ENCODE results near the gene OPRD1. TPM values are rescaled to one million over a fixed set of nuclear protein-coding genes. Genes with fewer than 3 reads are reported as not detected.
"Not testable (repeated sequence)": the region's sequence is repeated elsewhere in the genome, so short reads cannot be mapped to it uniquely, and the experiment has no call there.

The OPRD1 gene
- total RNA-seq, 2 donors from 2014 or later, result not detected

- no peaks in the 10 kb centered on the region for H3K4me1 Mint-ChIP-seq (ENCODE audit: low read depth in 2 of 2)
- no peak for DNase-seq (ENCODE audit: low spot score)
- H3K27ac Mint-ChIP-seq, result no peak overlapping the region
Measured at GRCh38 chr1:28865997-28866650, 54.2 kb downstream of the OPRD1 start.

GRCh38 chr1:28867850-28868249 is 55.9 kb downstream of the OPRD1 start:
- no peak for ATAC-seq
- H3K4me1 Mint-ChIP-seq (ENCODE audit: low read depth in 2 of 2), result no peaks in the 10 kb centered on the region
- no peaks in the 10 kb centered on the region for H3K36me3 Mint-ChIP-seq
- no peak for DNase-seq (ENCODE audit: low spot score)
- no peak overlapping the region for H3K4me3 Mint-ChIP-seq
- no peaks in the 10 kb centered on the region for H3K9me3 Mint-ChIP-seq
- peaks cover 8% of the 10 kb centered on the region in 2 donors for H3K27me3 Mint-ChIP-seq
- H3K27ac Mint-ChIP-seq, result no peak overlapping the region

More at GRCh38 chr1:28865997-28866650, 54.2 kb downstream of the OPRD1 start:
- no peaks in the 10 kb centered on the region for H3K9me3 Mint-ChIP-seq
- no peak for ATAC-seq
- no peaks in the 10 kb centered on the region for H3K36me3 Mint-ChIP-seq
- H3K27me3 Mint-ChIP-seq, result peaks cover 8% of the 10 kb centered on the region in 2 donors
- no peak overlapping the region for H3K4me3 Mint-ChIP-seq

GRCh38 chr1:28869952-28870351 is 58.0 kb downstream of the OPRD1 start:
- Mint-ChIP-seq H3K27ac (no peak overlapping the region), H3K27me3 (peaks cover 8 to 10% of the 10 kb centered on the region in 2 donors), H3K4me1 (ENCODE audit: low read depth in 2 of 2) (no peaks in the 10 kb centered on the region), H3K36me3 (no peaks in the 10 kb centered on the region), H3K4me3 (no peak overlapping the region), H3K9me3 (no peaks in the 10 kb centered on the region)
- ATAC-seq (no peak), DNase-seq (ENCODE audit: low spot score) (no peak)

GRCh38 chr1:28871631-28872401 is 59.8 kb downstream of the OPRD1 start:
- DNase-seq (ENCODE audit: low spot score), result no peak
- H3K36me3 Mint-ChIP-seq, result no peaks in the 10 kb centered on the region
- peaks cover 8 to 10% of the 10 kb centered on the region in 2 donors for H3K27me3 Mint-ChIP-seq
- no peak overlapping the region for H3K4me3 Mint-ChIP-seq
- H3K4me1 Mint-ChIP-seq (ENCODE audit: low read depth in 2 of 2), result no peaks in the 10 kb centered on the region
- H3K27ac Mint-ChIP-seq, result no peak overlapping the region
- H3K9me3 Mint-ChIP-seq, result no peaks in the 10 kb centered on the region
- ATAC-seq, result no peak

GRCh38 chr1:28875134-28875533 is 63.2 kb downstream of the OPRD1 start:
- H3K9me3 Mint-ChIP-seq; ATAC-seq; H3K4me3 Mint-ChIP-seq; DNase-seq (ENCODE audit: low spot score); H3K27ac Mint-ChIP-seq; H3K4me1 Mint-ChIP-seq (ENCODE audit: low read depth in 2 of 2); H3K27me3 Mint-ChIP-seq; H3K36me3 Mint-ChIP-seq: not testable (repeated sequence)

GRCh38 chr1:28877132-28877781 is 65.3 kb downstream of the OPRD1 start:
- DNase-seq (ENCODE audit: low spot score) (no peak), ATAC-seq (peak; percentile 72 to 79)
- no peaks in the 10 kb centered on the region for H3K9me3 Mint-ChIP-seq
- no peak overlapping the region for H3K4me3 Mint-ChIP-seq
- no peak overlapping the region for H3K27ac Mint-ChIP-seq
- H3K36me3 Mint-ChIP-seq, result no peaks in the 10 kb centered on the region
- peaks cover 6 to 7% of the 10 kb centered on the region in 2 donors for H3K4me1 Mint-ChIP-seq (ENCODE audit: low read depth in 2 of 2)
- peaks cover 0 to 2% of the 10 kb centered on the region in 2 donors for H3K27me3 Mint-ChIP-seq

GRCh38 chr1:28878796-28879195 is 66.8 kb downstream of the OPRD1 start:
- ATAC-seq, result peak in 1 of 2 donors; percentile 34
- H3K36me3 Mint-ChIP-seq, result no peaks in the 10 kb centered on the region

DNA sequence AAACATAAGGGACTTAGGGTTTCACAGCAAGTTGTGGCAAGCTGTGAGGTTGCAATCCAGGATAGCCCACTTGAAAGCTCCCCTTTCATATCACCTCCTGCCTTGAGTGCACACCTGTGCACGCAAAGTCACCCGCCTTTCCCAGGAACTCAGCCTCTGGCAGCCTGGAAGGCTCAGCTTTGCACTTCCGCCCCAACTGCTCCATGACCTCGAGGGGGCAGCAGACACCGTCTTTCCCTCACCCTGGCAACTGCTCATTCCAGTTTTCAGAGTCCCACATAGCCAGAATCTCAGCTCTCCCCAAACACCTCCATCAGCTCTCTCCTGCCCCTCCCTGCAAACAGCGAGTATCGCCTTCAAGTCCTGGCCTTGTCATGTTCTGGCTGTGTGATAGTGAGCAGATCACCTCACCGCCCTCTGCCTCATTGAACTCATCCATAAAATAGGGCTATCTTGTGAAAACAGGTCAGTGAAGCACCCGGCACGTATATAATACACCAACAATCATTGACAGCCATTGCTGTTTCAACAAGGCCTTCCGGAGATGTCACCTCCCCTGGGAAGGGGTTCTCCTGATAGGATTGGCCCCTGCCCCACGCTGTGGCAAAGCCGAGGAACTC is 70.1 kb downstream of the OPRD1 start:
- H3K27ac Mint-ChIP-seq, result no peak overlapping the region
- no peaks in the 10 kb centered on the region for H3K9me3 Mint-ChIP-seq
- H3K36me3 Mint-ChIP-seq, result no peaks in the 10 kb centered on the region
- no peak overlapping the region for H3K4me3 Mint-ChIP-seq
- peaks cover 35 to 39% of the 10 kb centered on the region in 2 donors for H3K4me1 Mint-ChIP-seq (ENCODE audit: low read depth in 2 of 2)
- DNase-seq (ENCODE audit: low spot score) (peak; percentile 82), ATAC-seq (peak in 1 of 2 donors; percentile 38)
- H3K27me3 Mint-ChIP-seq, result no peaks in the 10 kb centered on the region

More at GRCh38 chr1:28878796-28879195, 66.8 kb downstream of the OPRD1 start:
- Mint-ChIP-seq H3K9me3 (no peaks in the 10 kb centered on the region), H3K27ac (no peak overlapping the region), H3K27me3 (no peaks in the 10 kb centered on the region), H3K4me3 (no peak overlapping the region), H3K4me1 (ENCODE audit: low read depth in 2 of 2) (peaks cover 12 to 13% of the 10 kb centered on the region in 2 donors)
- no peak for DNase-seq (ENCODE audit: low spot score)

DNA sequence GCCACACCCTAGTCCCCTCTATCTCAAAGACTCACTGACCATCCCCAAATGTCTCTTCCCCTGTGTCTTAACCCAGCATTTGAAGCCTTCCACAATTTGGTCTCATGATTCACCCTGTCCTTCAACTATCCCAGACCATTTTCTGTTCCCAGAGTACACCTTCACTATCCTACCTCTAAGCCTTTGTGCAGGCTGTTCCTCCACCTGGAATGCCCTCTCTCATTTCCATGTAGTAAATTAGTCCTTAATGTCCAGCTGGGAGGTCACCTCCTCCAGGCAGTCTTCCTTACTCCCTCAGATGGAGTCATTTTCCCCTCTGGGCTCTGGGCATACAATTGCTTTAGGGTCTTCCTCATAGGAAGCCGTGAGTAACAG is 71.3 kb downstream of the OPRD1 start:
- no peaks in the 10 kb centered on the region for H3K36me3 Mint-ChIP-seq
- no peak overlapping the region for H3K4me3 Mint-ChIP-seq
- DNase-seq (ENCODE audit: low spot score) (no peak), ATAC-seq (no peak)
- H3K4me1 Mint-ChIP-seq (ENCODE audit: low read depth in 2 of 2), result peaks cover 36 to 43% of the 10 kb centered on the region in 2 donors
- peak overlapping the region; percentile 5 to 50 for H3K27ac Mint-ChIP-seq
- H3K27me3 Mint-ChIP-seq, result no peaks in the 10 kb centered on the region
- no peaks in the 10 kb centered on the region for H3K9me3 Mint-ChIP-seq

DNA sequence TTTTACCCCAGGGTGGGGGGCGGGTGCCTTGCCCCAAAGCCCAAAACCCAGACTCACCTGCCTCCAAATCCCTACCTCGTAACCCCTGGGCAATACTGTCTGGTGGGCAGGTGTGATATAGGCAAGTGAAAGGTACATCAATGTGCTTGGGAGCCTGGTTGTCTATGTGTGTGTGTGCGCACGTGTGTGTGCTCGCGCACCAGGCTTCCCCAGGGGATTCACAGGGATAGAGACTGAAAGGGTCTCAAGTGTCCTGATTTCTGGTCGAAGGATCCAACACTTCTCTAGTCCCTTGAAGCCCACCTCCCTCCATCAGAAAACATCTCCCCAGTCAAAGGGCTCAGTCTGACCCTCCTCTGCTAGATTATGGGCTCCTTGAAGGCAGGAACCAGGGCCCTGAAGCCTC is 73.5 kb downstream of the OPRD1 start:
- DNase-seq (ENCODE audit: low spot score), result no peak
- H3K4me1 Mint-ChIP-seq (ENCODE audit: low read depth in 2 of 2), result peaks cover 43 to 48% of the 10 kb centered on the region in 2 donors
- no peaks in the 10 kb centered on the region for H3K9me3 Mint-ChIP-seq
- H3K27me3 Mint-ChIP-seq, result no peaks in the 10 kb centered on the region
- no peaks in the 10 kb centered on the region for H3K36me3 Mint-ChIP-seq
- no peak overlapping the region for H3K4me3 Mint-ChIP-seq
- peak overlapping the region; percentile 78 to 86 for H3K27ac Mint-ChIP-seq
- ATAC-seq, result no peak

DNA sequence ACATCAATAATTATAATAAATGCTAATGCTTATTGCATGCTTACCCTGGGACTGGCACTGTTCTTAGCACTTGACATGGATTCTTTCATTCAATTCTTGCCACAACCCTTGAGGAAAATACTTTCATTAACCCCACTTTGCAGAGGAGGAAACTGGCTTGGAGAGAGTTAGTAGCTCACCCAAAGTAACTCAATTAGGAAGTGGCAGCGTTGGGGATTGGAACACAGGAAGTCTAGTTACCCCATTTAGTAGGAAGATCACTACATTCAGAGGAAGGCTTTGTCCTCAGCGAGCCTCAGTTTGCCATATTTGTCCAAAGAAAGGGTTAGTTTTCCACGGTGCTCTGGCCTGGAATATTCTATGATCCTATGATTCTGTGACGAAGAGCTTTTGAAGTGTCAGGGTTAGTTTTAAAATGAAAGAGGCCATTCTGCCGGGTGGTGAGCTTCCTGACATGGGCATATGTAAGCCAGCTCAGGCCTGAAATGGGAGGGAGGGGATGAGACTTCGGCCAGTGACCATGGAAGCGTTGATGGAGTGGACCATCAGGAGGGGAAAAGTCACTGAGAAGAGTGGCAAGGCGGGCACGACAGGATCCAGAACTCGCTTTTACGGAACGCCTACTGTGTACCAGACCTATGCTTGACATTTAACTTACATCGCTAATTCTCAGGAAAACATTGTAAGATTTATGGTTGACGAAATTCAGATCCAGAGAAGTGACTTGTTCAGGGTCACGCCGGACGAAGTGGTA is 74.2 kb downstream of the OPRD1 start:
- Mint-ChIP-seq H3K9me3 (no peaks in the 10 kb centered on the region), H3K27me3 (no peaks in the 10 kb centered on the region), H3K36me3 (no peaks in the 10 kb centered on the region), H3K4me3 (peak overlapping the region; percentile 85), H3K27ac (peak overlapping the region; percentile 78 to 86), H3K4me1 (ENCODE audit: low read depth in 2 of 2) (peaks cover 46 to 51% of the 10 kb centered on the region in 2 donors)
- DNase-seq (ENCODE audit: low spot score) (no peak), ATAC-seq (no peak)

- Mint-ChIP-seq H3K4me3 (peak overlapping the region; percentile 85), H3K4me1 (ENCODE audit: low read depth in 2 of 2) (peaks cover 47 to 51% of the 10 kb centered on the region in 2 donors), H3K36me3 (no peaks in the 10 kb centered on the region), H3K27ac (peak overlapping the region; percentile 78 to 86), H3K9me3 (no peaks in the 10 kb centered on the region), H3K27me3 (no peaks in the 10 kb centered on the region)
- ATAC-seq (peak; percentile 87 to 90), DNase-seq (ENCODE audit: low spot score) (peak; percentile 91)
Measured at GRCh38 chr1:28886731-28887418, 74.9 kb downstream of the OPRD1 start.
